HepG2 (cell line): Measurements from ENCODE around the gene MS4A13.

Experiments
- CREB1 ChIP-seq, 2 experiments: fragments of 450-650 bp in 1 of 2; IDR thresholded peaks; 2 replicates each; pipeline ENCODE4 v1.6.1; 2016 to 2017; ENCODE audit warnings: control low read depth in 1 of 2, mild to moderate bottlenecking in 1 of 2, missing compliant biosample characterization in 1 of 2, missing genetic modification characterization in 1 of 2
- GABPA ChIP-seq, 2 experiments: IDR thresholded peaks; 2 replicates each; pipeline ENCODE4 v1.6.1; 2011 to 2016; ENCODE audit warnings: low read depth in 2 of 2, low read length in 1 of 2, missing biosample characterization in 1 of 2, missing genetic modification characterization in 1 of 2
- MAF1 ChIP-seq: sonication (generic); formaldehyde crosslinking; IDR thresholded peaks from 2 replicates; pipeline ENCODE4 v1.5.0; 2020; ENCODE audit warnings: missing genetic modification reagents, borderline replicate concordance
- MAZ ChIP-seq, 2 experiments: sonication (generic) in 1 of 2; formaldehyde crosslinking in 1 of 2; IDR thresholded peaks; 2 replicates each; pipeline versions ENCODE4 v1.5.0 to v1.6.1; 2012 to 2020; ENCODE audit warnings: low read depth in 2 of 2, mild to moderate bottlenecking in 2 of 2, borderline replicate concordance in 1 of 2, improper control_type of control experiment in 1 of 2, low read length in 1 of 2, missing genetic modification reagents in 1 of 2, moderate library complexity in 1 of 2
- PHF8 ChIP-seq: sonication (generic); formaldehyde crosslinking; IDR thresholded peaks from 2 replicates; pipeline ENCODE4 v1.5.0; 2020; ENCODE audit warnings: missing genetic modification reagents
- POLR2A ChIP-seq, 2 experiments: IDR thresholded peaks; 2 replicates each; pipeline ENCODE4 v1.6.1; 2011; ENCODE audit warnings: low read depth in 2 of 2, low read length in 2 of 2, mild to moderate bottlenecking in 1 of 2, moderate library complexity in 1 of 2; ENCODE audit not compliant: insufficient read depth in 1 of 2
- RAD21 ChIP-seq: fragments of 450-650 bp; formaldehyde crosslinking; IDR thresholded peaks from 2 replicates; pipeline ENCODE4 v1.5.0; 2020; ENCODE audit warnings: mild to moderate bottlenecking
- RCOR2 ChIP-seq: IDR thresholded peaks from 2 replicates; pipeline ENCODE4 v1.6.1; 2016; ENCODE audit warnings: missing biosample characterization, missing genetic modification reagents
- ZBTB3 ChIP-seq: sonication (generic); formaldehyde crosslinking; IDR thresholded peaks from 2 replicates; pipeline ENCODE4 v1.4.0; 2020; ENCODE audit warnings: low read depth, mild to moderate bottlenecking, moderate library complexity, missing genetic modification reagents, borderline replicate concordance
- TF ChIP-seq, protein P1 (sequence below): IDR thresholded peaks from 2 replicates; pipeline ENCODE4 v1.6.1; 2012; ENCODE audit warnings: inconsistent platforms
- TF ChIP-seq, protein P2 (sequence below): sonication (generic); formaldehyde crosslinking; IDR thresholded peaks from 2 replicates; pipeline ENCODE4 v1.4.0; 2020; ENCODE audit warnings: missing genetic modification reagents
- TF ChIP-seq, protein P3 (sequence below): sonication (generic); formaldehyde crosslinking; IDR thresholded peaks from 2 replicates; pipeline ENCODE4 v1.5.0; 2020; ENCODE audit warnings: missing genetic modification reagents

DNA sequence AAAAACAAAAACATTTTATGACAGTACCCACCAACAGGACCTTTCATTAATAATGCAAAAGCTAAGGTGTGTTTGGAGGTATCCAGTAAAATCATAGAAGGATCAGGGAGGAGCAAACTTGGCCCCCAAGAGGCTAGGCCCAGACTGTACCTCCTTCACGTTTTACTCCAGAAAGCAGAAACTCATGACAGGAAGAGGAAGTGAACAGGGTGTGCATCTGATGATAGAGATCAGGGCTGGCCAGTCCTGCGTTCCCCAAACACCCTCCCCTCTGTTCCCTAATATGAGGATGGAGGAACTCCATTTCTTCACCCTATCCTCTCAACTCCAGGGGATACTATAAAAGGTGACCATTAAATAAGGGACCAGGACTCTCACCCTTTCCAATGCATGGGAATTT is 32.8 kb upstream of the MS4A13 start:
- no peak for TF ChIP-seq MAZ (IDR thresholded peaks at IDR 0.05; ENCODE audit: borderline replicate concordance, low read depth, low read length)
- no peak for TF ChIP-seq MAZ (CRISPR knock-in tag; IDR thresholded peaks at IDR 0.05; ENCODE audit: low read depth)
- TF ChIP-seq, protein P1, sequence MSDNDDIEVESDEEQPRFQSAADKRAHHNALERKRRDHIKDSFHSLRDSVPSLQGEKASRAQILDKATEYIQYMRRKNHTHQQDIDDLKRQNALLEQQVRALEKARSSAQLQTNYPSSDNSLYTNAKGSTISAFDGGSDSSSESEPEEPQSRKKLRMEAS = no peak
- TF ChIP-seq, protein P2, sequence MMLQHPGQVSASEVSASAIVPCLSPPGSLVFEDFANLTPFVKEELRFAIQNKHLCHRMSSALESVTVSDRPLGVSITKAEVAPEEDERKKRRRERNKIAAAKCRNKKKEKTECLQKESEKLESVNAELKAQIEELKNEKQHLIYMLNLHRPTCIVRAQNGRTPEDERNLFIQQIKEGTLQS (CRISPR knock-in tag) = no peak
- TF ChIP-seq CREB1 (IDR thresholded peaks at IDR 0.05) = no peak
- TF ChIP-seq CREB1 (CRISPR knock-in tag; IDR thresholded peaks at IDR 0.05) = no peak
- TF ChIP-seq RCOR2 (CRISPR knock-in tag) = no peak
- TF ChIP-seq MAF1 (CRISPR knock-in tag) = no peak
- TF ChIP-seq PHF8 (CRISPR knock-in tag) = no peak
- TF ChIP-seq, protein P3, sequence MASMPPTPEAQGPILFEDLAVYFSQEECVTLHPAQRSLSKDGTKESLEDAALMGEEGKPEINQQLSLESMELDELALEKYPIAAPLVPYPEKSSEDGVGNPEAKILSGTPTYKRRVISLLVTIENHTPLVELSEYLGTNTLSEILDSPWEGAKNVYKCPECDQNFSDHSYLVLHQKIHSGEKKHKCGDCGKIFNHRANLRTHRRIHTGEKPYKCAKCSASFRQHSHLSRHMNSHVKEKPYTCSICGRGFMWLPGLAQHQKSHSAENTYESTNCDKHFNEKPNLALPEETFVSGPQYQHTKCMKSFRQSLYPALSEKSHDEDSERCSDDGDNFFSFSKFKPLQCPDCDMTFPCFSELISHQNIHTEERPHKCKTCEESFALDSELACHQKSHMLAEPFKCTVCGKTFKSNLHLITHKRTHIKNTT (CRISPR knock-in tag) = no peak
- no peak for TF ChIP-seq ZBTB3
- TF ChIP-seq RAD21 (CRISPR knock-in tag) = no peak
- TF ChIP-seq GABPA (IDR thresholded peaks at IDR 0.05; ENCODE audit: low read depth, low read length) = no peak
- TF ChIP-seq GABPA (CRISPR knock-in tag; IDR thresholded peaks at IDR 0.05; ENCODE audit: low read depth) = no peak
- TF ChIP-seq POLR2A (IDR thresholded peaks at IDR 0.05; ENCODE audit: insufficient read depth in 1 of 2, low read depth in 2 of 2, low read length in 2 of 2) = no peak
